MM.1S (cell line): ENCODE measurements around the gene GRK3.

Experiments
- EZH2 ChIP-seq: fragments of 300-600 bp; sonication (generic); optimal IDR thresholded peaks from 2 replicates; pipeline ENCODE3; 2017; ENCODE audit warnings: low read depth, mild to moderate bottlenecking, antibody characterized with exemption, low read length, mixed read lengths
- TF ChIP-seq, protein P1 (sequence below): fragments of 300-600 bp; sonication (generic); IDR thresholded peaks from 2 replicates; pipeline ENCODE4 v1.5.1; 2016; ENCODE audit warnings: antibody characterized with exemption, low read length, mixed read lengths

DNA sequence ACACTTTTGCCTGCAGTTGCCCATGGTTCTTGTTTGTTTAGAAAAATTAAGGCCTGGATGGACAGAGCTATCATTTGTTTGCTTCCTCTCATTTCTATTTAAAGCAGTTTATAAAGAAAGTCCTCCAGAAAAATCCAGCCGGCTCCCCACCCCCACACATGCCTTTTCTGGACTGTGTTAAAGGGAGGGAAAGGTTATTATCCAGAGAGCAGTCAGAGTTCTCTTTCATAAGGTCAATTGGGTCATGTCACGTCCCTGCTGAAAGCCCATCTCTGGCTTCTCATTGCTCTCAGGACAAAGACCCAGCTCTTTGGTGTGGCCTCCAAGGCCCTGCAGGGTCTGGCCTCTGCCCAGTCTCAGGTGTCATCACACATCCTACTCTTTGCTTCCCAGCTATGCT is 9.8 kb upstream of the GRK3 start:
- TF ChIP-seq, protein P1, sequence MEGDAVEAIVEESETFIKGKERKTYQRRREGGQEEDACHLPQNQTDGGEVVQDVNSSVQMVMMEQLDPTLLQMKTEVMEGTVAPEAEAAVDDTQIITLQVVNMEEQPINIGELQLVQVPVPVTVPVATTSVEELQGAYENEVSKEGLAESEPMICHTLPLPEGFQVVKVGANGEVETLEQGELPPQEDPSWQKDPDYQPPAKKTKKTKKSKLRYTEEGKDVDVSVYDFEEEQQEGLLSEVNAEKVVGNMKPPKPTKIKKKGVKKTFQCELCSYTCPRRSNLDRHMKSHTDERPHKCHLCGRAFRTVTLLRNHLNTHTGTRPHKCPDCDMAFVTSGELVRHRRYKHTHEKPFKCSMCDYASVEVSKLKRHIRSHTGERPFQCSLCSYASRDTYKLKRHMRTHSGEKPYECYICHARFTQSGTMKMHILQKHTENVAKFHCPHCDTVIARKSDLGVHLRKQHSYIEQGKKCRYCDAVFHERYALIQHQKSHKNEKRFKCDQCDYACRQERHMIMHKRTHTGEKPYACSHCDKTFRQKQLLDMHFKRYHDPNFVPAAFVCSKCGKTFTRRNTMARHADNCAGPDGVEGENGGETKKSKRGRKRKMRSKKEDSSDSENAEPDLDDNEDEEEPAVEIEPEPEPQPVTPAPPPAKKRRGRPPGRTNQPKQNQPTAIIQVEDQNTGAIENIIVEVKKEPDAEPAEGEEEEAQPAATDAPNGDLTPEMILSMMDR = no peak
- TF ChIP-seq EZH2 = no peak
